SK-N-SH (cell line): ENCODE results near the gene PDK2. TPM values are rescaled to one million over a fixed set of nuclear protein-coding genes. Genes with fewer than 3 reads are reported as not detected.

Source experiments
- CTCF ChIA-PET: fragments of 300-600, 350-600 bp; formaldehyde crosslinking; extraction: SDS; loops from one replicate; lab custom pipeline; 2021; lab: Yijun Ruan, JAX
- POLR2A ChIA-PET: fragments of 350-600 bp; sonication (Branson Sonifier 250); formaldehyde crosslinking; extraction: SDS; loops from one replicate; lab custom pipeline; 2020; ENCODE audit warnings: antibody characterized with exemption, inconsistent platforms; lab: Yijun Ruan, JAX
- DNase-seq: peaks from one replicate; pipeline ENCODE4 v3.0.0; 2012
- H2AFZ ChIP-seq: fragments of 200-600 bp; sonication (generic); 2 replicates; pipeline ENCODE4 v1.8.1; 2016; ENCODE audit warnings: antibody characterized with exemption, mild to moderate bottlenecking, low read depth
- H3F3A ChIP-seq: fragments of 200-600 bp; sonication (generic); replicated peaks from 2 replicates; pipeline ENCODE3; 2016; ENCODE audit warnings: antibody characterized with exemption, mild to moderate bottlenecking; ENCODE audit not compliant: insufficient read depth
- H3K27ac ChIP-seq, 2 experiments: fragments of 200-500 bp in 1 of 2; fragments of 200-600 bp in 1 of 2; sonication (Bioruptor generic) in 1 of 2; sonication (generic), shearing (Covaris generic) in 1 of 2; 2 replicates each; pipeline versions ENCODE4 v1.5.1 to v1.6.1; 2014 to 2016; ENCODE audit warnings: low read depth in 2 of 2, inconsistent platforms in 1 of 2, low read length in 1 of 2, mild to moderate bottlenecking in 1 of 2, mixed read lengths in 1 of 2
- H3K27me3 ChIP-seq: fragments of 200-600 bp; sonication (generic), shearing (Covaris generic); 2 replicates; pipeline ENCODE4 v1.6.1; 2016; ENCODE audit warnings: mixed run types; ENCODE audit not compliant: insufficient read depth
- H3K36me3 ChIP-seq, 2 experiments: fragments of 200-500 bp in 1 of 2; fragments of 200-600 bp in 1 of 2; sonication (Bioruptor generic) in 1 of 2; sonication (generic) in 1 of 2; replicated peaks in 1 of 2; 2 replicates each; pipeline versions ENCODE3 to v1.5.1; 2014 to 2016; ENCODE audit warnings: low read length in 1 of 2, mild to moderate bottlenecking in 1 of 2; ENCODE audit not compliant: insufficient read depth in 2 of 2, control insufficient read depth in 1 of 2
- H3K4me1 ChIP-seq, 2 experiments: fragments of 200-500 bp in 1 of 2; fragments of 200-600 bp in 1 of 2; sonication (Bioruptor generic) in 1 of 2; sonication (generic), shearing (Covaris generic) in 1 of 2; 2 replicates each; pipeline versions ENCODE4 v1.5.1 to v1.6.1; 2014 to 2016; ENCODE audit warnings: low read depth in 1 of 2, low read length in 1 of 2, mixed run types in 1 of 2; ENCODE audit not compliant: insufficient read depth in 2 of 2, control insufficient read depth in 1 of 2
- H3K4me2 ChIP-seq: fragments of 200-600 bp; sonication (generic), shearing (Covaris generic); 2 replicates; pipeline ENCODE4 v1.6.1; 2017; ENCODE audit warnings: mixed run types
- H3K4me3 ChIP-seq, 2 experiments: fragments of 200-500 bp in 1 of 2; fragments of 200-600 bp in 1 of 2; sonication (Bioruptor generic) in 1 of 2; sonication (generic), shearing (Covaris generic) in 1 of 2; 2 replicates each; pipeline versions ENCODE4 v1.5.1 to v1.8.1; 2014 to 2016; ENCODE audit warnings: low read depth in 2 of 2, inconsistent platforms in 1 of 2, low read length in 1 of 2, mild to moderate bottlenecking in 1 of 2, mixed read lengths in 1 of 2, moderate library complexity in 1 of 2
- H3K79me2 ChIP-seq: fragments of 200-600 bp; sonication (generic); 2 replicates; pipeline ENCODE4 v1.8.1; 2017; ENCODE audit warnings: mild to moderate bottlenecking; ENCODE audit not compliant: insufficient read depth
- H3K9ac ChIP-seq: fragments of 200-600 bp; sonication (generic); 2 replicates; pipeline ENCODE4 v1.6.1; 2017; ENCODE audit warnings: mixed run types
- H3K9me2 ChIP-seq: fragments of 200-600 bp; sonication (generic); 2 replicates; pipeline ENCODE4 v1.6.1; 2017; ENCODE audit warnings: mixed run types
- H3K9me3 ChIP-seq: fragments of 200-600 bp; sonication (generic); 2 replicates; pipeline ENCODE4 v1.6.1; 2017; ENCODE audit warnings: mixed run types, mild to moderate bottlenecking, moderate library complexity
- H4K20me1 ChIP-seq: fragments of 200-600 bp; sonication (generic); 2 replicates; pipeline ENCODE4 v1.6.1; 2017; ENCODE audit warnings: mild to moderate bottlenecking, mixed run types; ENCODE audit not compliant: insufficient read depth
- ELF1 ChIP-seq: IDR thresholded peaks from 2 replicates; pipeline ENCODE4 v1.4.0; 2012
- EP300 ChIP-seq, 2 experiments: IDR thresholded peaks; 2 replicates each; pipeline versions ENCODE4 v1.4.0 to v1.6.1; 2012; ENCODE audit warnings: borderline replicate concordance in 1 of 2, low read depth in 1 of 2, low read length in 1 of 2
- FOXJ3 ChIP-seq: sonication (generic); formaldehyde crosslinking; IDR thresholded peaks from 2 replicates; pipeline ENCODE4 v1.5.1; 2020; ENCODE audit warnings: mild to moderate bottlenecking, missing genetic modification reagents
- FOXM1 ChIP-seq: IDR thresholded peaks from 2 replicates; pipeline ENCODE4 v1.4.0; 2012; ENCODE audit warnings: low read depth, mild to moderate bottlenecking
- IRF3 ChIP-seq: fragments of 150-350 bp; IDR thresholded peaks from 2 replicates; pipeline ENCODE4 v1.6.1; 2016; ENCODE audit warnings: mild to moderate bottlenecking, low read depth, low read length
- JUND ChIP-seq: IDR thresholded peaks from 2 replicates; pipeline ENCODE4 v1.4.0; 2012
- MEF2A ChIP-seq: IDR thresholded peaks from 2 replicates; pipeline ENCODE4 v1.4.0; 2012; ENCODE audit warnings: low read depth, borderline replicate concordance
- MXI1 ChIP-seq: IDR thresholded peaks from 2 replicates; pipeline ENCODE4 v1.6.1; 2012; ENCODE audit warnings: mild to moderate bottlenecking, low read depth, low read length, improper control_type of control experiment
- NFIC ChIP-seq: IDR thresholded peaks from 2 replicates; pipeline ENCODE4 v1.4.0; 2012; ENCODE audit warnings: borderline replicate concordance
- NRF1 ChIP-seq: IDR thresholded peaks from 2 replicates; pipeline ENCODE4 v1.6.1; 2012; ENCODE audit warnings: low read depth, mild to moderate bottlenecking, low read length
- RAD21 ChIP-seq: IDR thresholded peaks from 2 replicates; pipeline ENCODE4 v1.6.1; 2012; ENCODE audit warnings: mild to moderate bottlenecking, low read length
- RCOR1 ChIP-seq: fragments of 150-350 bp; IDR thresholded peaks from 2 replicates; pipeline ENCODE4 v1.6.1; 2017; ENCODE audit warnings: antibody characterized with exemption, low read length
- REST ChIP-seq: IDR thresholded peaks from 2 replicates; pipeline ENCODE4 v1.6.1; 2012; ENCODE audit warnings: mild to moderate bottlenecking, low read depth, low read length, moderate library complexity
- RFX5 ChIP-seq: IDR thresholded peaks from 2 replicates; pipeline ENCODE4 v1.6.1; 2012; ENCODE audit warnings: mild to moderate bottlenecking, improper control_type of control experiment, low read length
- RXRA ChIP-seq: IDR thresholded peaks from 2 replicates; pipeline ENCODE4 v1.4.0; 2012; ENCODE audit warnings: low read depth, mild to moderate bottlenecking, borderline replicate concordance
- SMC3 ChIP-seq: IDR thresholded peaks from 2 replicates; pipeline ENCODE4 v1.6.1; 2012; ENCODE audit warnings: low read depth, low read length, improper control_type of control experiment
- TAF1 ChIP-seq: IDR thresholded peaks from 2 replicates; pipeline ENCODE4 v1.6.1; 2012; ENCODE audit warnings: low read depth, mild to moderate bottlenecking, low read length, moderate library complexity, borderline replicate concordance
- TEAD4 ChIP-seq: IDR thresholded peaks from 2 replicates; pipeline ENCODE4 v1.4.0; 2012; ENCODE audit warnings: mild to moderate bottlenecking, borderline replicate concordance; ENCODE audit not compliant: insufficient read depth
- WGBS: methylation state at CpG from one replicate; pipeline ENCODE4 v1.1.6; 2017; ENCODE audit warnings: low lambda C conversion rate; 5-methylcytosine and 5-hydroxymethylcytosine counted together
- polyA plus RNA-seq, 3 experiments: library from polyadenylated mRNA; depleted of rRNA; stranded (reverse); fragments of >200 nt; gene quantifications; 2 replicates each; pipeline ENCODE4 v1.2.3, GENCODE V29; 2012
- TF ChIP-seq, protein P1 (sequence below): IDR thresholded peaks from 2 replicates; pipeline ENCODE4; 2012

PDK2 gene
- polyA plus RNA-seq, 1 of the 3 experiments (the other 2 are of a cell fraction): 124 TPM

GRCh38 chr17:50059256-50059655 lies 35.9 kb upstream of the PDK2 start:
- ChIA-PET POLR2A (no interaction called here), CTCF (interaction anchor here (1.2 to 9.0 kb wide), 7 partner anchors 28 to 62 kb away, joined by 3 to 126 read pairs (median 25); partner anchors contain the start of genes DLX3 and PDK2)
- H3K9me2 ChIP-seq: no peaks in the 10 kb centered on the region

More at GRCh38 chr17:50059256-50059655, 35.9 kb upstream of the PDK2 start:
- H3K27me3 ChIP-seq: no peaks in the 10 kb centered on the region
- H2AFZ ChIP-seq: no peak overlapping the region
- H3K4me2 ChIP-seq: peak overlapping the region; percentile 96
- DNase-seq: no peak
- no peaks in the 10 kb centered on the region for H4K20me1 ChIP-seq
- TF ChIP-seq FOXM1 (no peak), RFX5 (no peak), MEF2A (no peak), MXI1 (no peak), SMC3 (no peak), ELF1 (no peak), TEAD4 (no peak), RXRA (no peak), TAF1 (no peak), EP300 (IDR thresholded peaks at IDR 0.05; ENCODE audit: borderline replicate concordance in 1 of 2, low read depth in 1 of 2, low read length in 1 of 2) (no peak), RAD21 (no peak), IRF3 (no peak), RCOR1 (no peak), JUND (no peak), REST (no peak), NFIC (no peak), FOXJ3 (CRISPR knock-in tag) (no peak), NRF1 (no peak)
- TF ChIP-seq, protein P1, sequence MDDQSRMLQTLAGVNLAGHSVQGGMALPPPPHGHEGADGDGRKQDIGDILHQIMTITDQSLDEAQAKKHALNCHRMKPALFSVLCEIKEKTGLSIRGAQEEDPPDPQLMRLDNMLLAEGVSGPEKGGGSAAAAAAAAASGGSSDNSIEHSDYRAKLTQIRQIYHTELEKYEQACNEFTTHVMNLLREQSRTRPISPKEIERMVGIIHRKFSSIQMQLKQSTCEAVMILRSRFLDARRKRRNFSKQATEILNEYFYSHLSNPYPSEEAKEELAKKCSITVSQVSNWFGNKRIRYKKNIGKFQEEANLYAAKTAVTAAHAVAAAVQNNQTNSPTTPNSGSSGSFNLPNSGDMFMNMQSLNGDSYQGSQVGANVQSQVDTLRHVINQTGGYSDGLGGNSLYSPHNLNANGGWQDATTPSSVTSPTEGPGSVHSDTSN: no peak
- peak overlapping the region; percentile 90 to 91; a peak in 3 of 4 replicates for H3K4me3 ChIP-seq
- peaks cover 99% of the 10 kb centered on the region for H3K79me2 ChIP-seq
- 49% methylated on average over 4 of the region's 4 CpGs for WGBS
- H3F3A ChIP-seq: peaks cover 85% of the 10 kb centered on the region
- H3K4me1 ChIP-seq: peaks cover 57 to 64% of the 10 kb centered on the region in 2 experiments
- no peaks in the 10 kb centered on the region for H3K9me3 ChIP-seq
- H3K27ac ChIP-seq: peak overlapping the region; percentile 77 to 100
- H3K36me3 ChIP-seq: peaks cover 0 to 33% of the 10 kb centered on the region in 2 experiments
- H3K9ac ChIP-seq: peak overlapping the region; percentile 98
